ENCODE data around the gene MRNIP. TPM values are rescaled to one million over a fixed set of nuclear protein-coding genes. Genes with fewer than 3 reads are reported as not detected.
A peak's percentile ranks its signal among the peaks of the same experiment; 100 is the strongest.

The MRNIP gene
- total and polyA plus RNA-seq, 10 donors = 34.9 to 107 (median 49.4) TPM

DNA sequence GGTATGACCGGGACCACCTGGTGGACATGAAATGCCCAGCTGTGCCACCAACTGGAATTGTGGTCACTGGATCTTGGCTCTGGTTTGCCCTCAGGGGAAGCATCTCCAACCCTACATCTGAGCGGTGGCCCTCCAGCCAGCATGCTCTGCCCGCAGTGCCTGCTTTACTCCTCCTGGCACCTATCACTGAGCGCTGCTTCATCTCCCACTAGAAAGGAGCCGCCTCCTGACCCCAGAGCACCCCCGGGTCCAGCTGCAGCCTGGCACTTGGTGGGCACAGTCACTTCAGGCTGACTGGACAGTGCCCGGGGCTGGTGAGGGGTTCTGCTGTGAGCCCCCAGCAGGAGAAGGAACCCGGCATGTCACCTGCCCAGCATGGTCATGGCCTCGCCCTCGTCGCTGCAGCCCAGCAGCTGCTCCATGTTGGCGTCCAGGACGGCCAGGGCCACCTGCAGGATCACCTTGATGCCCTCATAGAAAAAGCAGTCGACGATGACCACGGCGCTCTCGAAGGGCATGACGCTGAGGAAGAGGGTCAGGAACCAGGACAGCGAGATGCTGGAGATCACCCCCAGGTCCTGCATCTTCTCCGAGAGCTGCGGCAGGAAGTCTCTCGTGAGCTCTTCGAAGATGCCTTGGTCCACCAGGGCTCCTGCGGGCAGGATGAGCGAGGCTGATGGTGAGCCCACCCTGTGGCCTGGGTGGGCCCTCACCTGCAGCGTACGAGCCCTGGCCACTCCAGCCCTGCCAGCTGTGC, 16.1 kb upstream of the MRNIP start:
- no peak for DNase-seq
- intact Hi-C loops (cut with DNase I; ENCODE audit: low total_unique reads) = no loop called here
- H3K27ac ChIP-seq = no peak overlapping the region
- 96 to 99% (median 97%) methylated on average over 22 to 28 of the region's 28 CpGs for WGBS, 5 donors
- H3K4me1 ChIP-seq = no peaks in the 10 kb centered on the region
- no peaks in the 10 kb centered on the region for H3K9me3 ChIP-seq
- no peak overlapping the region for H3K4me3 ChIP-seq
- H3K36me3 ChIP-seq = peaks cover 2 to 98% (median 82%) of the 10 kb centered on the region in 6 donors
- TF ChIP-seq POLR2AphosphoS5 (IDR thresholded peaks at IDR 0.05) = no peak
- no peaks in the 10 kb centered on the region for H3K27me3 ChIP-seq (replicated peaks in 1 of 7)

DNA sequence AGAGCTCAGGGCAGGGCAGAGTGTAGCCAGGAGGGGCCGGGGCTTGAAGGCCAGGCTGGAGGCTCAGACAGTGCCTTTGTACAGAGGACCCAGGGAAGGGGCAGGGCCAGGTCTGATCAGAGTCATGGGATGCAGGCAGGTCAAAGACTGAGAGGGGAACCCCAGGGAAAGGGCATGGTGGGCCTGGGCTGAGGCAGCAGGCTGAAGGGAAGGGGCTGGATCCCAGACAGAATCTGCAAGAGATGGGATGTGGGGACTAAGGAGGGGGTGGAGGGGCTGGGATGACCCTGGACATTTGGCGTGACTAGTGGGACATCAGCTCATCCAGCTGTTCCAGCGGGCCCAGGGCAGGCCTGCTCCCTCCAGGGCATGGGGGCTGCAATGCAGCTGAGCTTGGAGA, 15.5 kb upstream of the MRNIP start:
- H3K27ac ChIP-seq = no peak overlapping the region
- intact Hi-C loops (cut with DNase I; ENCODE audit: low total_unique reads) = no loop called here
- no peak for DNase-seq
- H3K9me3 ChIP-seq = no peaks in the 10 kb centered on the region
- TF ChIP-seq, protein P1, sequence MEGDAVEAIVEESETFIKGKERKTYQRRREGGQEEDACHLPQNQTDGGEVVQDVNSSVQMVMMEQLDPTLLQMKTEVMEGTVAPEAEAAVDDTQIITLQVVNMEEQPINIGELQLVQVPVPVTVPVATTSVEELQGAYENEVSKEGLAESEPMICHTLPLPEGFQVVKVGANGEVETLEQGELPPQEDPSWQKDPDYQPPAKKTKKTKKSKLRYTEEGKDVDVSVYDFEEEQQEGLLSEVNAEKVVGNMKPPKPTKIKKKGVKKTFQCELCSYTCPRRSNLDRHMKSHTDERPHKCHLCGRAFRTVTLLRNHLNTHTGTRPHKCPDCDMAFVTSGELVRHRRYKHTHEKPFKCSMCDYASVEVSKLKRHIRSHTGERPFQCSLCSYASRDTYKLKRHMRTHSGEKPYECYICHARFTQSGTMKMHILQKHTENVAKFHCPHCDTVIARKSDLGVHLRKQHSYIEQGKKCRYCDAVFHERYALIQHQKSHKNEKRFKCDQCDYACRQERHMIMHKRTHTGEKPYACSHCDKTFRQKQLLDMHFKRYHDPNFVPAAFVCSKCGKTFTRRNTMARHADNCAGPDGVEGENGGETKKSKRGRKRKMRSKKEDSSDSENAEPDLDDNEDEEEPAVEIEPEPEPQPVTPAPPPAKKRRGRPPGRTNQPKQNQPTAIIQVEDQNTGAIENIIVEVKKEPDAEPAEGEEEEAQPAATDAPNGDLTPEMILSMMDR (IDR thresholded peaks at IDR 0.05 in 8 of 11, conservative IDR thresholded peaks at IDR 0.05 in 3 of 11) = no peak
- no peak for TF ChIP-seq POLR2A (IDR thresholded peaks at IDR 0.05)
- no peak for TF ChIP-seq POLR2AphosphoS5 (IDR thresholded peaks at IDR 0.05)
- H3K27me3 ChIP-seq (replicated peaks in 1 of 7) = no peaks in the 10 kb centered on the region
- peaks cover 2 to 98% (median 80%) of the 10 kb centered on the region in 6 donors for H3K36me3 ChIP-seq
- H3K4me1 ChIP-seq = no peaks in the 10 kb centered on the region
- WGBS, 5 donors = 87 to 100% (median 96%) methylated on average over 3 of the region's 3 CpGs
- no peak overlapping the region for H3K4me3 ChIP-seq

DNA sequence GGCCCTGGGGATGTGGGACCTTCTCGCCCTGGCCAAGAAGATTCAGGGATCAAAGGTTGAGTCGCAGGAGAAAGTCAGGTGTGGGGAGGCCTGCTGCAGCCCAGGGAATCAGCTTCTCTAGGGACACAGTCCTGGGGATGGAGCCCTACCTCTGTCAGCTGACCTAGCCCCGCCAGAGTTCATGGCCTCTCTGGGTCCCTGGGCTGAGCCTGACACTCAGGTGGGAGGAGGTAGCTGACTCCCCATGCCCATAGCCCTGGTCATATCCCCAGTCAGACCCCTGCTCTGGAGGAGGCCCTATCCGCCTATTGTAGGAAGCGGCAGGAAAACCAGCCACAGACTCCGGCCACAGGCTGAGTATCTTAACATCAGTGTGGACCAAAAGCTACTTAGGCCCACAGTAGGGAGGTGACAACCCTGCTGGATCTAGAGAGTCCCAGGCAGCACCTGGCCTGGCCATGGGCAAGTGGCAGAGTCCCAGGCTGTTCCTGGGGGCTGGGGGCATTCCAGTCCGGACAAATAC, 15.0 kb upstream of the MRNIP start:
- no peaks in the 10 kb centered on the region for H3K9me3 ChIP-seq
- WGBS, 5 donors = 92 to 99% (median 96%) methylated on average over 4 to 7 of the region's 7 CpGs
- intact Hi-C loops (cut with DNase I; ENCODE audit: low total_unique reads) = no loop called here
- no peaks in the 10 kb centered on the region for H3K27me3 ChIP-seq (replicated peaks in 1 of 7)
- H3K4me3 ChIP-seq = no peak overlapping the region
- H3K27ac ChIP-seq = no peak overlapping the region
- peaks cover 2 to 98% (median 76%) of the 10 kb centered on the region in 6 donors for H3K36me3 ChIP-seq
- no peak for DNase-seq
- no peaks in the 10 kb centered on the region for H3K4me1 ChIP-seq
- TF ChIP-seq, protein P1 (IDR thresholded peaks at IDR 0.05 in 8 of 11, conservative IDR thresholded peaks at IDR 0.05 in 3 of 11) = no peak
- TF ChIP-seq POLR2AphosphoS5 (IDR thresholded peaks at IDR 0.05) = no peak
- no peak for TF ChIP-seq POLR2A (IDR thresholded peaks at IDR 0.05)

DNA sequence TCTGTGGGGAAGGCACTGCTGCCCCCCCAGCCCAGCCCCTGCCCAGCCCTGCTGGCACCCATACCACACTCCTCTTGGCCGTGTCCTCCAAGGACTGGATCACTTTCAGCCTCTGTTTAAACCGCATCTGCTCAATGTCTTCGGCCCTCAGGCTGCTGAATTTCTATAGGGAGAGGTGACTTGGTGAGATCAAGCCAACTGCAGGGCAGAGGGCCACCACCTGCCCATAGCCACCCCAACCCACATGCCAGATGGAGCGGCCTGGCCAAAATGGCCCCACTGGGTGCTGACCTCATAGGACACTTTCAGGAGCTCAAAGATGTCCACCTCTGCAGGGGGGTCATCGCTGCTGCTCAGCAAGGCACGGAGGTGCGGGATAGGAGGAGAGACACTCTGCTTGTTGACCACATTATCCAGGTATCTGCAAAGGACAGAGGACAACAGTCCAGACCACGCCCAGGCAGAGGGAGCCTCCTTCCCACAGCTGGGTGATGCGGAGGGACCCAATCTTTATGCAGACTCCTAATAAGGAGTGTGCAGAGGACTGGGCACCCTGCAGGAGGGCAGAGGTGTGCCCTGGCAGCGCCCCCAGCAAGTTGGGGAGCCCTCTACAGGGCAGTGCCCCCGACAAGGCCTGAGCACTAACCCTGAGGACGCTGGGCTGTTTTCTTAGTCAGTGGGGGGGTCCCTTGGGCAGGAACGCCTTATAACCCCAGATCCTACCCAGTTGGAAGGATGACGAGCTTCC, 14.4 kb upstream of the MRNIP start:
- Histone ChIP-seq H3K27me3 (replicated peaks in 1 of 7) (no peaks in the 10 kb centered on the region), H3K4me3 (no peak overlapping the region), H3K36me3 (peaks cover 2 to 98% (median 70%) of the 10 kb centered on the region in 6 donors), H3K9me3 (no peaks in the 10 kb centered on the region), H3K4me1 (no peaks in the 10 kb centered on the region), H3K27ac (no peak overlapping the region)
- intact Hi-C loops (cut with DNase I; ENCODE audit: low total_unique reads) = no loop called here
- 92 to 94% (median 94%) methylated on average over 10 to 14 of the region's 14 CpGs for WGBS, 5 donors
- TF ChIP-seq POLR2A (IDR thresholded peaks at IDR 0.05) (no peak), POLR2AphosphoS5 (IDR thresholded peaks at IDR 0.05) (no peak)
- TF ChIP-seq, protein P1 (IDR thresholded peaks at IDR 0.05 in 8 of 11, conservative IDR thresholded peaks at IDR 0.05 in 3 of 11) = no peak
- DNase-seq = peak; percentile 30
